BJ (cell line): ENCODE measurements around the gene THOC1. TPM values are rescaled to one million over a fixed set of nuclear protein-coding genes. Genes with fewer than 3 reads are reported as not detected.

ENCODE experiments used
- CTCF ChIA-PET: fragments of 350-600 bp; formaldehyde crosslinking; extraction: SDS; loops from one replicate; lab custom pipeline; 2021; ENCODE audit warnings: antibody characterized with exemption, inconsistent platforms; lab: Yijun Ruan, JAX
- POLR2A ChIA-PET: fragments of 300-600 bp; sonication (Branson Sonifier 250); formaldehyde crosslinking; extraction: SDS; loops from one replicate; lab custom pipeline; 2021; ENCODE audit warnings: antibody characterized with exemption; lab: Charles Lee
- DNase-seq: peaks from one replicate; pipeline ENCODE4 v3.0.0-alpha.2; 2011; ENCODE audit warnings: low read depth
- H3K27me3 ChIP-seq: 2 replicates; pipeline ENCODE4 v1.6.0; 2011; ENCODE audit warnings: low read length; ENCODE audit not compliant: control insufficient read depth, insufficient read depth
- H3K36me3 ChIP-seq: 2 replicates; pipeline ENCODE4 v1.5.1; 2011; ENCODE audit warnings: low read length; ENCODE audit not compliant: control insufficient read depth, insufficient read depth
- H3K4me3 ChIP-seq: 2 replicates; pipeline ENCODE4 v1.5.1; 2011; ENCODE audit warnings: low read depth, mild to moderate bottlenecking, control low read depth, low read length
- CTCF ChIP-seq: IDR thresholded peaks from 2 replicates; pipeline ENCODE4 v1.5.1; 2011; ENCODE audit warnings: low read depth, mild to moderate bottlenecking, control low read depth, inconsistent platforms, low read length, moderate library complexity; ENCODE audit not compliant: insufficient read depth
- polyA plus RNA-seq: library from polyadenylated mRNA; depleted of rRNA; stranded (reverse); fragments of >200 nt; gene quantifications from 2 replicates; pipeline ENCODE4 v1.2.3, GENCODE V29; 2011

Gene THOC1
- polyA plus RNA-seq, 1 experiment = 8.7 TPM

DNA sequence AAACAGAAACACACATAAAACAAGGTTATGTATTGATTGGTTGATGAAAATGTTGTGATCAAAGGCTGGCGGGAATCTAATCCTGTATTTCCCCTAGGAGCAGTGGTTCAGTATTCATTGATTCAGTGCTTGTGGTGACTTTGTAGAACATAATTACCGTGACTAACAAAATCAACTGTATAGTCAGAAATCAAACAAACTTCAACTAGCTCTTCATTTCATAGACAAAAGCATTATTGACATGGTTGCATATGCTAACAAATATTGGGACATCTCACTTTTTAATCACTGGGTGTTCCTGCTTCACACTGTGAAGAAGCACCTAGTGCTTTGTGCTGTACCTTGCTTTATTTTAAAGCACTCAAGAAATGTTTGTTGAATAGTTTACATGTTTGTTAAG lies 68.1 kb downstream of the THOC1 start:
- Histone ChIP-seq H3K36me3 (peaks cover 4% of the 10 kb centered on the region), H3K27me3 (no peaks in the 10 kb centered on the region), H3K4me3 (no peak overlapping the region)
- CTCF ChIA-PET = interaction anchor here (0.6 to 0.9 kb wide), 2 partner anchors 14 to 633 kb away, joined by 3 read pairs; no protein-coding TSS in a partner anchor
- POLR2A ChIA-PET = no interaction called here
- no peak for DNase-seq
- no peak for TF ChIP-seq CTCF

DNA sequence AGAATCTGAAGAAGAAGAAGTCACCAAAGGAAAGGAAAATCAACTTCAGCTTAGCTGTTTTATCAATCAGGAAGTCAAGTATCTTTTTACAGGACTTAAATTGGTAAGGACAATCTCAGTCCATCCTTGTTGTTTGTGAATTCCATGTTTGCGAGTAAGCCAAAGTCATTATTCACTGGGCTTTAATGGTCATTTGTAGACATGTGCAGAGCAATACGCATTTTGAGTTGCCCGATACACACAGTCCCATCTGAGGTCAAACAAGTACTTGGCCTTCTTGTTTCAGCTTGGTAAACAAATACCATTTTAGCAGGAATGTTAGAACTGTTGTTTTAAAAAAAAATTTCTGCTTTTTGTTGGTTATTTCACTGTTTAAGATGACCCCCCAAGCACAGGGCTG lies 68.6 kb downstream of the THOC1 start:
- Histone ChIP-seq H3K36me3 (peaks cover 4% of the 10 kb centered on the region), H3K27me3 (no peaks in the 10 kb centered on the region), H3K4me3 (no peak overlapping the region)
- CTCF ChIA-PET = interaction anchor here (0.6 to 0.9 kb wide), 2 partner anchors 14 to 634 kb away, joined by 3 read pairs; no protein-coding TSS in a partner anchor
- no peak for DNase-seq
- TF ChIP-seq CTCF = no peak
- POLR2A ChIA-PET = no interaction called here

DNA sequence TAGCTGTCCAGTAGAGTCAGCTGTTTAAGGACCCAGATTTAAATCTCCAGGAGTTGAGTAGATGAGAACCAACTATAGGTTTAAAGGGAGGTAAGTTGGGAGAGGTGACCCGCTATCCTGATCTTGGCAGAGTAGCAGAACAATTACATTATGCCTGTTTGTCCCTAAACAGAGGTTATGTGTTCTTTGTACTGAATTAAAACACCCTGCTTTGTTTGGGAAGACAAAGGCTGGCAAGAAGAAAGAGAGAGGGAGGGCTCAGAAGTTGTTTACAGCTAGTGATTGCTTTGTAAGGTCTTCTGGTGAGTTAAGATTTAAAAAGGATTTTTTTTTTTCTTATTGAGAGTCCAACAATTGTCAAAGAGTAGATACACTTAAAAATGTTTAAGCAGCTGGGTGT lies 72.2 kb downstream of the THOC1 start:
- no peak for DNase-seq
- POLR2A ChIA-PET = no interaction called here
- TF ChIP-seq CTCF = no peak
- Histone ChIP-seq H3K36me3 (peaks cover 3% of the 10 kb centered on the region), H3K4me3 (no peak overlapping the region), H3K27me3 (no peaks in the 10 kb centered on the region)
- CTCF ChIA-PET = interaction anchor here (1.1 kb wide), 1 partner anchor 19 kb away, joined by 3 read pairs; no protein-coding TSS in a partner anchor

GRCh38 chr18:192801-193200 lies 75.0 kb downstream of the THOC1 start:
- CTCF ChIA-PET = no interaction called here
- no peak for DNase-seq
- no peaks in the 10 kb centered on the region for H3K36me3 ChIP-seq
- POLR2A ChIA-PET = no interaction called here
- no peaks in the 10 kb centered on the region for H3K27me3 ChIP-seq
- TF ChIP-seq CTCF = no peak
- no peak overlapping the region for H3K4me3 ChIP-seq

GRCh38 chr18:191725-192124 lies 76.1 kb downstream of the THOC1 start:
- no peak for DNase-seq
- no peaks in the 10 kb centered on the region for H3K36me3 ChIP-seq
- TF ChIP-seq CTCF = no peak
- H3K4me3 ChIP-seq = no peak overlapping the region
- CTCF ChIA-PET = no interaction called here
- POLR2A ChIA-PET = no interaction called here
- H3K27me3 ChIP-seq = no peaks in the 10 kb centered on the region
